Nephron progenitor cell (in vitro differentiated cells): ENCODE measurements around the gene OS9.
A peak's percentile ranks its signal among the peaks of the same experiment; 100 is the strongest.
"Not testable (repeated sequence)": the region's sequence is repeated elsewhere in the genome, so short reads cannot be mapped to it uniquely, and the experiment has no call there.

ENCODE experiments used
- DNase-seq: peaks from one replicate; pipeline ENCODE4 v3.0.0; 2021
- H3K27ac Mint-ChIP-seq: 2 replicates; pipeline ENCODE4 v1.8.0; 2021; ENCODE audit warnings: mild to moderate bottlenecking, moderate library complexity, mixed read lengths
- H3K27me3 Mint-ChIP-seq: 2 replicates; pipeline ENCODE4 v1.8.0; 2021; ENCODE audit warnings: mild to moderate bottlenecking, low read depth, mixed read lengths; ENCODE audit not compliant: poor library complexity
- H3K36me3 Mint-ChIP-seq: 2 replicates; pipeline ENCODE4 v1.8.0; 2021; ENCODE audit warnings: low read depth, mixed read lengths
- H3K4me1 Mint-ChIP-seq: 2 replicates; pipeline ENCODE4 v1.8.0; 2021; ENCODE audit warnings: mixed read lengths
- H3K4me3 Mint-ChIP-seq: 2 replicates; pipeline ENCODE4 v1.8.0; 2021; ENCODE audit warnings: mild to moderate bottlenecking, moderate library complexity, mixed read lengths
- H3K9me3 Mint-ChIP-seq: 2 replicates; pipeline ENCODE4 v1.8.0; 2021; ENCODE audit warnings: mild to moderate bottlenecking, moderate library complexity, mixed read lengths
- CTCF ChIP-seq: fragments of 200-600 bp; sonication (generic); IDR thresholded peaks from 2 replicates; pipeline ENCODE4 v1.5.0; 2021; ENCODE audit warnings: antibody characterized with exemption

OS9 gene

GRCh38 chr12:57707250-57707649 is 13.3 kb downstream of the OS9 start:
- H3K9me3 Mint-ChIP-seq, result peaks cover 31% of the 10 kb centered on the region
- DNase-seq, result no peak
- H3K36me3 Mint-ChIP-seq, result peaks cover 73% of the 10 kb centered on the region
- no peak overlapping the region for H3K4me3 Mint-ChIP-seq
- TF ChIP-seq CTCF, result no peak
- H3K27ac Mint-ChIP-seq, result peak overlapping the region; percentile 68
- no peaks in the 10 kb centered on the region for H3K4me1 Mint-ChIP-seq
- no peaks in the 10 kb centered on the region for H3K27me3 Mint-ChIP-seq

DNA sequence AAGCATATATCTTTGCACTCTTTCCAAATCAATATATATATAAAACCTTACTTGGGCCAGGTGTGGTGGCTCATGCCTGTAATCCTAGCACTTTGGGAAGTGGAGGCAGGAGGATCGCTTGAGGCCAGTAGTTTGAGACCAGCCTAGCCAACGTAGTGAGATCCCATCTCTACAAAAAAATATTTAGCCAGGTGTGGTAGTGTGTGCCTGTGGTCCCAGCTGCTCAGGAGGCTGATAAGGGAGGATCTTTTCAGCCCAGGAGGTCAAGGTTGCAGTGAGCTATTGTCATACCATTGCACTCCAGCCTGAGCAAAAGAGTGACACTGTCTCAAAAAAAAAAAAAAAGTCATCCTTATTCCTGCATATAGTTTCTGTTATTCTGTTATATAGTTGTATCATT is 14.4 kb downstream of the OS9 start:
- H3K4me3 Mint-ChIP-seq, result no peak overlapping the region
- no peak for DNase-seq
- no peak for TF ChIP-seq CTCF
- H3K27ac Mint-ChIP-seq, result no peak overlapping the region
- H3K27me3 Mint-ChIP-seq, result no peaks in the 10 kb centered on the region
- peaks cover 71% of the 10 kb centered on the region for H3K36me3 Mint-ChIP-seq
- peaks cover 27% of the 10 kb centered on the region for H3K9me3 Mint-ChIP-seq
- H3K4me1 Mint-ChIP-seq, result no peaks in the 10 kb centered on the region

DNA sequence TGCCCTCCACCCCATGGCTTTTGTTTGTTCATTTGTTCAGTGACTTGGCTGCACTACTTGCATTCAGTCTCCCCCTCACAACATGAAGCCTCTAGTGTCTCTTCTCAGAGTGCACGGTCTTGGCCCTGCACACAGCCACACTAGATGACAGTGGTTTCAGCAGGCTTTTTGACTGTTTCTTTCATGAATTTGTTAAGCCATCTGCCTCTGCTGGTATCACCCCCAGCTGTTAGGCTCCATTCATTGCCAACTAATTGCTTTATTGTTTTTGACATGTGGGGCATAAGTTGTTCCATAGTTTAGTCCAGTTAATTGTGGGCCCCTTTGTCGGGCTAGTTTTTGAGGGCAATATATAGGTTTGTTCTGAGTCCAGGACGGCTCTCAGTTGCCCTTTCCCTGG is 18.8 kb downstream of the OS9 start:
- H3K9me3 Mint-ChIP-seq, result peaks cover 12% of the 10 kb centered on the region
- H3K36me3 Mint-ChIP-seq, result peaks cover 41% of the 10 kb centered on the region
- no peak overlapping the region for H3K27ac Mint-ChIP-seq
- no peak for TF ChIP-seq CTCF
- DNase-seq, result no peak
- H3K4me3 Mint-ChIP-seq, result no peak overlapping the region
- H3K27me3 Mint-ChIP-seq, result no peaks in the 10 kb centered on the region
- no peaks in the 10 kb centered on the region for H3K4me1 Mint-ChIP-seq

GRCh38 chr12:57713209-57713608 is 19.3 kb downstream of the OS9 start:
- Mint-ChIP-seq H3K27me3 (no peaks in the 10 kb centered on the region), H3K36me3 (peaks cover 45% of the 10 kb centered on the region), H3K9me3 (peaks cover 12% of the 10 kb centered on the region), H3K27ac (no peak overlapping the region), H3K4me3 (no peak overlapping the region), H3K4me1 (no peaks in the 10 kb centered on the region)
- TF ChIP-seq CTCF, result no peak
- no peak for DNase-seq

DNA sequence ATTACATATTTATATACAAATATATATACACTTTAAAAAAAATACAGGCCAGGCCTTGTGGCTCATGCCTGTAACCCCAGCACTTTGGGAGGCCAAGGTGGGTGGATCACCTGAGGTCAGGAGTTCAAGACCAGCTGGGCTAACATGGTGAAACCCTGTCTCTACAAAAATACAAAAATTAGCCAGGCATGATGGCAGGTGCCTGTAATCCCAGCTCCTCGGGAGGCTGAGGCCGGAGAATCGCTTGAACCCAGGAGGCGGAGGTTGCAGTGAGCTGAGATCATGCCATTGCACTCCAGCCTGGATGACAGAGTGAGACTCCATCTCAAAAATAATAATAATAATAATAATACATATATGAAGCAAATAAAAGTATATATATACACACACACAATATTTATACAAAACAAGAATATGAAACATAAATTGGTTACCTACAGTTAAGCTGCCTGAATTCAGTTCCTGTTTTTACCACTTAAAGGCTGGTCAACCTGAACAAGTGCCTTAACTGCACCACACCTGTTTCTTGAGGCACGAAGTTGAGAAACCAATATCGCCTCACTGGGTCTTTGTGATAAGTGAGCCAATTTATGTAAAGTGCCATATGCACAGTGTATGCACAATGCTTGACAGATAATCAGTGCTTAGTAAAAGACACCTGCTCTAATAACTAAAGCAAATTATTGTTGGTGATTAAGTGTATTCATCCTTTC is 21.3 kb downstream of the OS9 start:
- H3K27ac Mint-ChIP-seq, result not testable (repeated sequence)

GRCh38 chr12:57715786-57716185 is 21.9 kb downstream of the OS9 start:
- TF ChIP-seq CTCF, result no peak
- Mint-ChIP-seq H3K36me3 (peaks cover 60% of the 10 kb centered on the region), H3K4me3 (no peak overlapping the region), H3K27me3 (no peaks in the 10 kb centered on the region), H3K27ac (no peak overlapping the region), H3K9me3 (peaks cover 12% of the 10 kb centered on the region), H3K4me1 (no peaks in the 10 kb centered on the region)
- DNase-seq, result no peak

More for the DNA sequence above, 21.3 kb downstream of the OS9 start:
- not testable (repeated sequence) for H3K4me3 Mint-ChIP-seq, DNase-seq, H3K4me1 Mint-ChIP-seq, H3K27me3 Mint-ChIP-seq
- peaks cover 58% of the 10 kb centered on the region for H3K36me3 Mint-ChIP-seq
- H3K9me3 Mint-ChIP-seq, result peaks cover 12% of the 10 kb centered on the region
